HT-29 (cell line): Measurements from ENCODE around the gene RPL26. TPM values are rescaled to one million over a fixed set of nuclear protein-coding genes. Genes with fewer than 3 reads are reported as not detected.

ENCODE experiments used
- DNase-seq: peaks from one replicate; pipeline ENCODE4 v3.0.0-alpha.2; 2015; ENCODE audit warnings: low spot score
- total RNA-seq: library from RNA; depleted of rRNA; stranded (reverse); fragments of >200 nt; shearing (Covaris generic); gene quantifications from 2 replicates; pipeline ENCODE4 v1.2.3, GENCODE V29; 2014; rRNA removed

The RPL26 gene
- 1,242 and 1,305 TPM in 2 replicates for total RNA-seq

DNA sequence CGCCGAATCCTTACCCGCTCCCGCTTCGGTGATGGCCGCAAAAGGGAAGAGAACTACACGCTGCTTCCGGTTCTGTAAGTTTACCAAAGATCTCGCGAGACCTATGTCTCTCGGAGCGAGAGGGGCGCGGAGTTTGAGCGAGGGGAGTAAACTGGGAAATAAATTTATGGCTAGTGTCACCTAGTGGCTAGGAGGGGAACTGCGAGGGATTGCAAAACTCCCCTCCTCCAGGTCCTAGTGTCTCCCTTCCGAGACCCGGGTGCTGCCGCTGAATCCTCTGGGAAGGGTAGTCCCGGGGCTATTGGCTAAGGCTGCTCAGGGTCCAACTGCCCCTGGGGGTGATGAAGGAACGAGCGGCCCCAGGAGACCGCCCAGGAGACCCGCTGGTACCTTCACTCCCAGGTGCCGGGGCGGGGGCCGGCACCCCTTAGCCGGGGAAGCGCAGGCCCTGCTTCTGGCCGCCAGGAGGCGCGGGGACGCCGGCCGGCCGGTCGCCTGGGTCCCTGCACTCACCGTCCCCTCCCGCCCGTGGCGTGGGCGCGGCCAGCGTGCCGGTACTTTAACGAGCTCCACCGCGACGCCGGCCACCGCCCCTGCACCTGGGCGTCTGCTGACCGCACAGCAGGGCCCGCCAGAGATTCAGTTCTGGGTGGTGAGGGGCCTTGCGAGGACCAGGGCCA, at the start of gene RPL26:
Gene RPL26 (minus strand): TSS at position 51 of the 680 bp plus-strand sequence. CDS start 883 bp downstream, outside the sequence.
- DNase-seq, result peak; percentile 97

GRCh38 chr17:8430966-8431365, 48.0 kb upstream of the RPL26 start:
- no peak for DNase-seq

DNA sequence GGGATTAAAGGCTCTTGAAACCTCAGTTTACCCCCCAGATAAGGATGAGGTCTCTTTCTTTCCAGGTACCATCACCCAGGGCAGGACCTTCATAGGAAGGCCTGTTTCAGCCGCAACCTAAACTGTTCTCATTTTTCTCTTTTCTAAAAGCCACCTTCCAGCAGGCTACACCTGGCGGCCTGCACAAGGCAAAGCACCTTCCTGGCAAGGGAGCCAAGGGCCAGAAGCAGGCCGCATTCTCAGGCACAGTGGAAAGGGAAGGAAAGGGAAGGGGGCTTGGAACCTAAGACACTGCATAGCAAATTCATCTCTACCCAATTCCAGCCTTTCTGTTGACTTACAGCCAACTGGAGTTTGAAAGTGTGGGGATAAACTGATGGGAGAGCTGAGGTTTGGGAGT, 43.8 kb upstream of the RPL26 start:
- no peak for DNase-seq

DNA sequence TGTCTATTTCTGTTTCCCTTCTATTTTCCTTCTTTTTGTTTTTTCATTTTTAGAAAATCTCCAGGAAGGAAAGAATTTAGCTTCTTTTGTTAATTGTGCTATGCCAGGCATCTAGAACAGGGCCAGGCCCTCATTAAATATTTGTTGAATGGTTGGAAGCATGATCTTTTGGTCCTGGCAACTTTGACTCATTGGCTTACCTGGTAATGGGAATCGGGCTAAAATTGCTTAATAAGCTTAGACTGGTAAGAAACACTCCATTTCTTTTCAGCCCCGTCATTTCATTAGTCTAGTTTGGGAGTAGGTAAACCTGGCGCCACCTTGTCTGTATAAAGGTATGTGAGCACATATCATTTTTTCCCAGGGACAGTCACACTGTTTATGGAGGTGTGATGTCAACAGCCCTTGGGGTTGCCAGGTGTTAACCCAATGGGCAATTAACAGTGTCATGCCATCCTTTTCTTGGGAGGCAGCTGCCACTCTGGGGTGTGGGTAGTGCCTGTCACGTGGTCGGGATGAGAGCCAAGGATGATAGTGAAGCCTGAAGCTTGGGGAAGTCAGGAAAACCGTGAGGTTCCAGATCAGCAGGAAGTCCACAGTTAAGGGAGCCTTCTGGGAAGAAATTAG, 43.2 kb upstream of the RPL26 start:
- no peak for DNase-seq

GRCh38 chr17:8421571-8421970, 38.6 kb upstream of the RPL26 start:
- DNase-seq, result no peak

- DNase-seq, result peak; percentile 33
These were observed 37.3 kb upstream of the RPL26 start for GRCh38 chr17:8420041-8420934.

DNA sequence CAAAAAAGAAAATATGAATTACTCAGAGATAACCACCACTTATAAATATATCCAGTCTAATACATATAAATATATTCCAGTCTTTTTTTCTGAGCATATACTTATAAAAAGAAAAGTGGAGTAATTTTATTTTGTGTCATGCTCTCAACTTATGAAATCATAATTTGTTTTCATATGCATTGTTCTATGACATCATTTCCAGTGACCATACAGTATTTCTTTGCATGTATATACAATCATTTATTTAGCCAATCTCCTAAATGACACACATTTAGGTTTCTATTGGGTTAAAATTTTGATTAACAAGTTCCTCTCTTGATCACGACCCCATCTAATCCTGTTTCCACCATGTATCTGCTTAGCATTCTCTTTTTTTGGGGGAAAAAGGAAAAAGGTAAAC, 36.3 kb upstream of the RPL26 start:
- DNase-seq, result no peak

- DNase-seq, result no peak
These were observed 35.5 kb upstream of the RPL26 start for GRCh38 chr17:8418471-8418870.

DNA sequence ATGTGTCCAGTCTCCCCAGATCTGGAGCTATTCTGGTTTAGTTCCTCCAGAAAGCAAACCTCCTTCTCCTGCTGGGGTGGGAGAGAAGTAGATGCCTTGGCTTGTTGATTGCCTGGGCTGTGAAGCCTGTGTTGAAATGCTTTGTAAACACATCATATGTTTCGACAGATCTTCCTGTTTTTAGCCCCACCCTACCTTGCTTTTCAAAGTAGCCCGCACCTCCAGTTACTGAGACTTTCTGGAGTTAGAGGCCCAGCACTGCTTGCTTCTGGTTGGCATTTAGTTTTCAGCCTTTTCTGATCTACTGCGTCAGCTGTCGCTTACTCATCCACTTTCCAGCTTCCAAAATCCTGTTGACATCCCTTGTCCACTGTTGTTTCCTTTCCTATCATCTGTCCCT, 34.8 kb upstream of the RPL26 start:
- no peak for DNase-seq

DNA sequence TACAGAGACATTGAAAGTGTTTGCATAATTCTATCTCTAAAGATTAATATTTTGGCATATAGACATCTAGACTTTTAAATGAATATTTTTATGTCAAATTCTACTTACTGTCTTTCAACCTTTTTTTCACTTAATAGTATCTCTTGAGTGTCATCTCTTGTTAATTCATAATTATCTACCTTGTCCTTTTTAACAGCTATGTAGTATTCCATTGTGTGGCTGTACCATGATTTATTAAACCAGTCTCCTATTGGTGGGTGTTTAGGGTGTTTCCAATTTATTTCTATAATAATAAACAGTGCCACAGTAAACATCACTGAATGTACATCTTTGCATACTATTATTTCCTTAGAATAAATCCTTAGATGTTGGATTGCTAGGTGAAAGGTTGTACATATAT, 30.9 kb upstream of the RPL26 start:
- DNase-seq, result no peak

GRCh38 chr17:8413328-8413727, 30.3 kb upstream of the RPL26 start:
- no peak for DNase-seq

- no peak for DNase-seq
These were observed 29.1 kb upstream of the RPL26 start for GRCh38 chr17:8412089-8412488.

GRCh38 chr17:8410883-8411238, 27.9 kb upstream of the RPL26 start:
- DNase-seq, result no peak

- peak; percentile 86 for DNase-seq
These were observed 27.2 kb upstream of the RPL26 start for GRCh38 chr17:8409966-8410882.

- peak; percentile 79 for DNase-seq
These were observed 25.4 kb upstream of the RPL26 start for GRCh38 chr17:8408371-8408770.

DNA sequence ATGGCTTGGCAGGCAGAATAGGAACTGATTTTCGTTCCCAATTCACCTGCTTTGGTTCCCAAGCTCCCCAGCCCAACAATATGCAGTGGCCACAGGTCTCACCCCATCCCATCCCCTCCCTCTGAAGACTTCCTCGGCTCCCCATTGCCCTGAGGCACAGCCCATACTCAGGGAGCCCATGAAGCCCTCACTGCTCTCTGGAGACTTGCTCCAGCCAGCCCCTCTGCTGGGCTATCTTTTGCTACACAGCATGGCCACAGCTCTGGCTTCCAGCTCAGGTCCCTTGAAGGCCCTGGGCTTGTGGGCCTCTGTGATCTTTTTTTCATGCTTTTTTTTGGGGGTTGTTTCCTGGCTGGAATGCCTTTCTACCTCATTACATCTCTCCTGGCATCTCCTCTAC, 23.2 kb upstream of the RPL26 start:
- no peak for DNase-seq

GRCh38 chr17:8405499-8406016, 22.6 kb upstream of the RPL26 start:
- DNase-seq, result no peak

DNA sequence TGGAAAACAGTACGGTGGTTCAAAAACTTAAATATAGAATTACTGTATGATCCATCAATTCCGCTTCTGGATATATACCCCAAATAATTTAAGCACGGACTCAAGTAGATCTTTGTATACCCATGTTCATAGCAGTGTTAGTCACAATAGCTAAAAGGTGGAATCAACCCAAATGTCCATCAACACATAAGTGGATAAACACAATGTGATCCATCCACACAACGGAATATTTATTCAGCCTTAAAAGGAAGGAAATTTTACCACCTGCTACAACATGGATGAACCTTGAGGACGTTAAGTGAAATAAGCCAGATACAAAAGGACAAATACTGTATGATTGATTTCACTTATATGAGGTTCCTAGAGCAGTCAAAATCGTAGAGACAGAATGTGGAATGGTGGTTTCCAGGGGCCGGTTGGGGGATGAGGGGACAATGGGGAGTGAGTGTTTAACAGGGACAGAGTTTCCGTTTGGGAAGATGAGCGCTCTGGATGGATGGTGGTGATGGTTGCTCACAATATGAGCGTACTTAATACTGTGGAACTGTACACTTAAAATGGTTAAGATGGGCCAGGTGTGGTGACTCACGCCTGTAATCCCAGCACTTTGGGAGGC, 20.0 kb upstream of the RPL26 start:
- DNase-seq, result no peak

DNA sequence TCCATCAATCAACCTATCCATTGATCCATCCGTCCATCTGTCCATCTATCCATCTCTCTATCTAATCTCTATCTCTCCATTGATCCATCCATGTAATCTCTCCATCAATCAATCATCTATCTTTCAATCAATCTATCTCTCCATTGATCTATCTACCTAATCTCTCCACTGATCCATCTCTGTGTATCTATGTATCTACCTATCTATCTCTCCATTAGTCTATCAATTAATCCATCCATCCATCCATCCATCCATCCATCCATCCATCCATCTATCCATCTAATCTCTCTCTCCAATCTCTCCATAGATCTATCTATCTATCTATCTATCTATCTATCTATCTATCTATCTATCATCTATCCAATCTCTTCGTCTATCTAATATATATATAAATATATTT, 18.1 kb upstream of the RPL26 start:
- no peak for DNase-seq

DNA sequence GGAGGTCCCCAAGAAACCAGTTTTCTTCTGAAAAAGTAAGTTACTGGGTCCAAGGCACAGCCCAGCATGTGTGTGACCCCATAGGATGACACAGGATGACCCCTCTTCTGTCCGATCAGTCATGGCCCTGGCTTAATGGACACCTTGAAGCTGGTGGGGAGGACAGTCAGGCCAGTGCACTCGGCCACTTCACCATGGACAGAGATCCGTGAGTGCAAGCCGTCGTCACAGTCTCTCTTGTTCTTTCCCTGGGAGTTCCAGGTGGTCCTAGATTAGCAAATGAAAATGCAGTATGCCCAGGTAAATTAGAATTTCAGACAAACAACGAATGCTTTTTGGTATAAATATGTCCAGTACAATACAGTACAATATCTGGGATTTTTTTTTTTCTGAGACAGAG, 16.0 kb upstream of the RPL26 start:
- no peak for DNase-seq

- peak; percentile 31 for DNase-seq
These were observed 14.6 kb upstream of the RPL26 start, which contains the start of gene RNF222 for GRCh38 chr17:8397636-8398035. Gene RNF222 (minus strand): TSS chr17:8397827. CDS start chr17:8393461, 4,366 bp downstream.
